Measurements from ENCODE around the gene USP6.
"Not testable (repeated sequence)": the region's sequence is repeated elsewhere in the genome, so short reads cannot be mapped to it uniquely, and the experiment has no call there.

USP6 gene

GRCh38 chr17:5096731-5097100 lies 19.1 kb upstream of the USP6 start:
- peaks cover 56% of the 10 kb centered on the region for H3K9me3 ChIP-seq (ENCODE audit: control insufficient read depth, low read length)
- peak overlapping the region; percentile 40 for H3K4me3 ChIP-seq (ENCODE audit: insufficient read depth, low read depth, low read length, poor library complexity, severe bottlenecking)
- no peak overlapping the region for H3K27ac ChIP-seq (ENCODE audit: insufficient read depth, low read length, poor library complexity, severe bottlenecking)
- H3K27me3 ChIP-seq (replicated peaks; ENCODE audit: control insufficient read depth, insufficient read depth, low read length, poor library complexity, severe bottlenecking) = peaks cover 5% of the 10 kb centered on the region
- H3K36me3 ChIP-seq (ENCODE audit: control insufficient read depth, insufficient read depth, low read length) = peaks cover 11% of the 10 kb centered on the region
- DNase-seq = no peak
- H3K4me1 ChIP-seq (ENCODE audit: control insufficient read depth, insufficient read depth, low read length, poor library complexity, severe bottlenecking) = no peaks in the 10 kb centered on the region

DNA sequence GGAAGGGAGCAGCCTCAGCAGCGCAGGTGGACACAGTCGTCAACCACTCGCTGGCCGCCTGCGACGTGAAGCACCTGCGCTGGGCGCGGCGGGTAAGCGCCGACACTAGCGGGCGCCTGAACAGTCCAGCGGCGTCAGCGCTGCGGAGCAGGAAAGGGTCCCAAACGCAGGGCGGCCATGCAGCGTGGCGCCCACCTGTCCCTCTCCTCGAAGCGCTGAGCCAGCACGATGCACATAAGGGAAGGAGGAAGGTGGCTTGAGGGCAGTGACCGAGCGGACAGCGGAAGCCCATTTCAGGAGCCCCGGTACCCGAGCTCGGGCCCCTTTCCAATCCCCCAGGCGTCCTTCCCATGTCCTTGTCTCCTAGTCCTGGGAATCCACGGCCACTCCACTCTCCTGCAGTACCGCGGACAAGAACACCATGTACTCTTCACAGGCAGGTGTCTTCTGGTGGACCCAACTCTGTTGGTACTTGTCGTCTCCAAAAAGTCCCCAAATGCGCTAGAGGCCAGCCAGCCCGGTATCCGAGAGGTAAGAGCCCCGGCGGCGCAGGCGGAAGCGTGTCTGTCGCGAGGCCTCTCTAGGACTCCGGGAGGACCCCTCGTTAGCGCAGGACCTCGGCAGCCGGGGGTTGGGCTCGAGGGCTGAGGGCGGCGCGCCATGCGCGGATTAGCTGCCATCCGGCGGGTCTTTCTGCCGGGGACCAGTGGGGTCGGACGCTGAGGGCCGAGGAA lies 18.6 kb upstream of the USP6 start:
- H3K4me1 ChIP-seq (ENCODE audit: control insufficient read depth, insufficient read depth, low read length, poor library complexity, severe bottlenecking) = no peaks in the 10 kb centered on the region
- no peak overlapping the region for H3K27ac ChIP-seq (ENCODE audit: insufficient read depth, low read length, poor library complexity, severe bottlenecking)
- H3K9me3 ChIP-seq (ENCODE audit: control insufficient read depth, low read length) = peaks cover 51% of the 10 kb centered on the region
- no peak for DNase-seq
- peaks cover 5% of the 10 kb centered on the region for H3K27me3 ChIP-seq (replicated peaks; ENCODE audit: control insufficient read depth, insufficient read depth, low read length, poor library complexity, severe bottlenecking)
- peaks cover 5% of the 10 kb centered on the region for H3K36me3 ChIP-seq (ENCODE audit: control insufficient read depth, insufficient read depth, low read length)
- H3K4me3 ChIP-seq (ENCODE audit: insufficient read depth, low read depth, low read length, poor library complexity, severe bottlenecking) = peak overlapping the region; percentile 40

DNA sequence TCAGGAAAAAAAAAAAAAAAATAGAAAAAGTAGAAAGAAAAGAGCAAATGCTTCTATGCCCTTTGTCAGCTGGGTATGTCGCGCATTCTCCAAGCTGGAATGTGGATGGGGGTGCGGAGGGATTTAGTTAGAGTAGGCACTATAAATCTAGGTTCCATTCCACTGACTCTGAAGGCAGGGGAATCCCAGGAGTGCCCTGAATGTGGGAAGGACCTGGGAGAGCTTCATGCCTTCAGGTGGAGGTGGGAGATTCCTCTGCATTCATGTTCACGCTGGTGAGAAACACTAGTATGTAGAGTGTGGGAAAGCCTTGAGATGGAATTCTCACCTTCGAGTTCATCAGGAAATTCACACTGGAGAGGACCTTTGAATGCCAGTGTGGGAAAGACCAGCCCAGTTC lies 16.6 kb upstream of the USP6 start:
- DNase-seq = no peak
- Histone ChIP-seq H3K4me3 (ENCODE audit: insufficient read depth, low read depth, low read length, poor library complexity, severe bottlenecking) (no peak overlapping the region), H3K9me3 (ENCODE audit: control insufficient read depth, low read length) (peaks cover 31% of the 10 kb centered on the region), H3K4me1 (ENCODE audit: control insufficient read depth, insufficient read depth, low read length, poor library complexity, severe bottlenecking) (no peaks in the 10 kb centered on the region), H3K27ac (ENCODE audit: insufficient read depth, low read length, poor library complexity, severe bottlenecking) (no peak overlapping the region), H3K36me3 (ENCODE audit: control insufficient read depth, insufficient read depth, low read length) (no peaks in the 10 kb centered on the region), H3K27me3 (replicated peaks; ENCODE audit: control insufficient read depth, insufficient read depth, low read length, poor library complexity, severe bottlenecking) (peaks cover 5% of the 10 kb centered on the region)

GRCh38 chr17:5100832-5101231 lies 15.0 kb upstream of the USP6 start:
- Histone ChIP-seq H3K4me1 (ENCODE audit: control insufficient read depth, insufficient read depth, low read length, poor library complexity, severe bottlenecking) (no peaks in the 10 kb centered on the region), H3K9me3 (ENCODE audit: control insufficient read depth, low read length) (peaks cover 17% of the 10 kb centered on the region), H3K4me3 (ENCODE audit: insufficient read depth, low read depth, low read length, poor library complexity, severe bottlenecking) (no peak overlapping the region), H3K27ac (ENCODE audit: insufficient read depth, low read length, poor library complexity, severe bottlenecking) (no peak overlapping the region), H3K27me3 (replicated peaks; ENCODE audit: control insufficient read depth, insufficient read depth, low read length, poor library complexity, severe bottlenecking) (peaks cover 5% of the 10 kb centered on the region), H3K36me3 (ENCODE audit: control insufficient read depth, insufficient read depth, low read length) (no peaks in the 10 kb centered on the region)
- no peak for DNase-seq

- Histone ChIP-seq H3K9me3 (ENCODE audit: control insufficient read depth, low read length) (no peaks in the 10 kb centered on the region), H3K4me1 (ENCODE audit: control insufficient read depth, insufficient read depth, low read length, poor library complexity, severe bottlenecking) (peaks cover 10% of the 10 kb centered on the region), H3K4me3 (ENCODE audit: insufficient read depth, low read depth, low read length, poor library complexity, severe bottlenecking) (peak overlapping the region; percentile 96), H3K36me3 (ENCODE audit: control insufficient read depth, insufficient read depth, low read length) (peaks cover 10% of the 10 kb centered on the region), H3K27ac (ENCODE audit: insufficient read depth, low read length, poor library complexity, severe bottlenecking) (no peak overlapping the region), H3K27me3 (replicated peaks; ENCODE audit: control insufficient read depth, insufficient read depth, low read length, poor library complexity, severe bottlenecking) (no peaks in the 10 kb centered on the region)
- no peak for DNase-seq
Observed at GRCh38 chr17:5110816-5111215, 5.0 kb upstream of the USP6 start.

DNA sequence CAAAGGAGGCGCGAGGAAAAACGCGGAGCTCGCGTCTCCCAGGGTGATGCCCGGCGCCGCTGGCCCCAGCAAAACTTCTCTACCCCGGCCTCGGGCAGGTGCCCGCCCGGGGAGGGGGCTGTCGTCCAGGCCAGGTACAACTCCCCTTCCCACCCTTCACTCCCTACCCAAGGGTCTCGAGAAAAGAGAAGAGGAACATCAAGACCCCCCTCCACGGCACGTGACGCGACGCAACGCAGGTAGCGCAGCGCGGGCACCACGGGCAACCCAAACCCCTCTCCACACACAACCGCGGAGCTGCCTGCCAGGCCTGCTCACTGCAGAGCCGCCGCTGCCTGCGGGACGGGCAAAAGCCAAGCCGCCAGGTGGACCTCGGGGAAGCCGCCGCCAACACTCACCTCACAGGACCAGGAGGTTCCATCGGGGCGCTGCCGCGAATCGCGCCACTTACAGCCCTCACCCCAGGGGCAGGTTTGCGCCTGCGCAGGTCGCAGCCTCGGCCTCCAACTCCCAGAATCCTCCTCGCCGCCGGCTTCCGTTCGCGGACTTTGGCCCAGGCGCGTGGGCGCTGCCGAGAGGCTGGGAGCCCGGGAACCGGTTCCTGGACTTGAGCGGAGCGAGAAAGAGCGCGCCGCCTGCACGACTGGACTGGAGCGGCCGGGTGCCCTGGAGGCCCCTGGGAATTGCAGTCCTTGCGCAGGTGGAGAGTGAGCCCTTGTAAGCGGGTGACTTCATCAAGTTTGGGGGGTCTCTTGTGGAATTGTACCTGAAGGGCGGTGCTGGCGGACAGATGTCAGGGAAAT lies 4.2 kb upstream of the USP6 start, which contains the start of gene ZNF232:
Gene ZNF232, minus strand, starts transcription at position 477 of the 803 bp plus-strand sequence. Its CDS starts 56 bp downstream, at position 421.
- H3K27me3 ChIP-seq (replicated peaks; ENCODE audit: control insufficient read depth, insufficient read depth, low read length, poor library complexity, severe bottlenecking) = no peaks in the 10 kb centered on the region
- H3K4me1 ChIP-seq (ENCODE audit: control insufficient read depth, insufficient read depth, low read length, poor library complexity, severe bottlenecking) = peaks cover 10% of the 10 kb centered on the region
- H3K9me3 ChIP-seq (ENCODE audit: control insufficient read depth, low read length) = no peaks in the 10 kb centered on the region
- DNase-seq = peak; percentile 76 to 86 (median 81)
- H3K27ac ChIP-seq (ENCODE audit: insufficient read depth, low read length, poor library complexity, severe bottlenecking) = peak within 1 kb of the TSS; percentile 66
- H3K4me3 ChIP-seq (ENCODE audit: insufficient read depth, low read depth, low read length, poor library complexity, severe bottlenecking) = peak within 1 kb of the TSS; percentile 96
- H3K36me3 ChIP-seq (ENCODE audit: control insufficient read depth, insufficient read depth, low read length) = peaks cover 10% of the 10 kb centered on the region

GRCh38 chr17:5118219-5118618 lies 2.4 kb downstream of the USP6 start:
- H3K4me3 ChIP-seq (ENCODE audit: insufficient read depth, low read depth, low read length, poor library complexity, severe bottlenecking) = no peak overlapping the region
- H3K9me3 ChIP-seq (ENCODE audit: control insufficient read depth, low read length) = no peaks in the 10 kb centered on the region
- H3K27ac ChIP-seq (ENCODE audit: insufficient read depth, low read length, poor library complexity, severe bottlenecking) = no peak overlapping the region
- no peaks in the 10 kb centered on the region for H3K27me3 ChIP-seq (replicated peaks; ENCODE audit: control insufficient read depth, insufficient read depth, low read length, poor library complexity, severe bottlenecking)
- no peak for DNase-seq
- H3K36me3 ChIP-seq (ENCODE audit: control insufficient read depth, insufficient read depth, low read length) = no peaks in the 10 kb centered on the region
- peaks cover 4% of the 10 kb centered on the region for H3K4me1 ChIP-seq (ENCODE audit: control insufficient read depth, insufficient read depth, low read length, poor library complexity, severe bottlenecking)

- DNase-seq = no peak
- Histone ChIP-seq H3K4me3 (ENCODE audit: insufficient read depth, low read depth, low read length, poor library complexity, severe bottlenecking) (no peak overlapping the region), H3K27me3 (replicated peaks; ENCODE audit: control insufficient read depth, insufficient read depth, low read length, poor library complexity, severe bottlenecking) (no peaks in the 10 kb centered on the region), H3K36me3 (ENCODE audit: control insufficient read depth, insufficient read depth, low read length) (no peaks in the 10 kb centered on the region), H3K4me1 (ENCODE audit: control insufficient read depth, insufficient read depth, low read length, poor library complexity, severe bottlenecking) (peaks cover 4% of the 10 kb centered on the region), H3K9me3 (ENCODE audit: control insufficient read depth, low read length) (no peaks in the 10 kb centered on the region), H3K27ac (ENCODE audit: insufficient read depth, low read length, poor library complexity, severe bottlenecking) (no peak overlapping the region)
Observed at GRCh38 chr17:5120036-5120435, 4.2 kb downstream of the USP6 start.

GRCh38 chr17:5120436-5121185 lies 4.8 kb downstream of the USP6 start:
- DNase-seq; H3K4me1 ChIP-seq (ENCODE audit: control insufficient read depth, insufficient read depth, low read length, poor library complexity, severe bottlenecking); H3K27me3 ChIP-seq (replicated peaks; ENCODE audit: control insufficient read depth, insufficient read depth, low read length, poor library complexity, severe bottlenecking); H3K36me3 ChIP-seq (ENCODE audit: control insufficient read depth, insufficient read depth, low read length); H3K27ac ChIP-seq (ENCODE audit: insufficient read depth, low read length, poor library complexity, severe bottlenecking); H3K9me3 ChIP-seq (ENCODE audit: control insufficient read depth, low read length); H3K4me3 ChIP-seq (ENCODE audit: insufficient read depth, low read depth, low read length, poor library complexity, severe bottlenecking): not testable (repeated sequence)
